CD14-positive monocyte (primary cell): ENCODE results near the gene KCNH3. TPM values are rescaled to one million over a fixed set of nuclear protein-coding genes. Genes with fewer than 3 reads are reported as not detected.
"Not testable (repeated sequence)": the region's sequence is repeated elsewhere in the genome, so short reads cannot be mapped to it uniquely, and the experiment has no call there.

Source experiments
- DNase-seq, 3 donors: peaks; one replicate each; pipeline ENCODE4 v3.0.0-alpha.2; 2011 to 2022
- H2AFZ ChIP-seq: 2 replicates; pipeline ENCODE4 v1.6.0; 2012; ENCODE audit warnings: mild to moderate bottlenecking, low read depth, low read length, inconsistent platforms; ENCODE audit not compliant: insufficient read depth, poor library complexity, severe bottlenecking
- H3K27ac ChIP-seq, 2 donors: 1 replicate in 1 of 2; 2 replicates in 1 of 2; pipeline ENCODE4 v1.5.1; 2012 to 2013; ENCODE audit warnings: low read length in 2 of 2, control low read depth in 1 of 2, inconsistent platforms in 1 of 2, low read depth in 1 of 2, mild to moderate bottlenecking in 1 of 2
- H3K27me3 ChIP-seq, 2 donors: one replicate each; pipeline versions ENCODE4 v1.6.0 to v1.6.1; 2011 to 2013; ENCODE audit warnings: low read length in 2 of 2; ENCODE audit not compliant: control insufficient read depth in 2 of 2, insufficient read depth in 2 of 2
- H3K36me3 ChIP-seq, 2 donors: replicated peaks in 1 of 2; 1 replicate in 1 of 2; 2 replicates in 1 of 2; pipeline versions ENCODE4 v1.5.1 to v1.6.1; 2012 to 2013; ENCODE audit warnings: low read length in 2 of 2, control low read depth in 1 of 2, inconsistent platforms in 1 of 2, mild to moderate bottlenecking in 1 of 2; ENCODE audit not compliant: insufficient read depth in 2 of 2, control insufficient read depth in 1 of 2
- H3K4me1 ChIP-seq, 2 donors: 1 replicate in 1 of 2; 2 replicates in 1 of 2; pipeline versions ENCODE4 v1.5.1 to v1.6.1; 2012 to 2013; ENCODE audit warnings: low read length in 2 of 2, control low read depth in 1 of 2, inconsistent platforms in 1 of 2, mild to moderate bottlenecking in 1 of 2, moderate library complexity in 1 of 2; ENCODE audit not compliant: insufficient read depth in 2 of 2, control insufficient read depth in 1 of 2
- H3K4me2 ChIP-seq: replicated peaks from 2 replicates; pipeline ENCODE3; 2012; ENCODE audit warnings: low read length, moderate library complexity, mild to moderate bottlenecking; ENCODE audit not compliant: poor library complexity, severe bottlenecking; ENCODE audit errors: extremely low read depth
- H3K4me3 ChIP-seq, 3 experiments: fragments of 200-600 bp in 1 of 3; sonication (generic) in 1 of 3; replicated peaks in 1 of 3; 1 replicate in 2 of 3; 2 replicates in 1 of 3; pipeline ENCODE4 v1.5.1; 2011 to 2013; ENCODE audit warnings: low read length in 3 of 3, mild to moderate bottlenecking in 3 of 3, control low read depth in 2 of 3, low read depth in 2 of 3, inconsistent platforms in 1 of 3, moderate library complexity in 1 of 3
- H3K79me2 ChIP-seq: 2 replicates; pipeline ENCODE4 v1.6.0; 2012; ENCODE audit warnings: mild to moderate bottlenecking, control low read depth, inconsistent platforms, low read length, moderate library complexity; ENCODE audit not compliant: insufficient read depth
- H3K9ac ChIP-seq: 2 replicates; pipeline ENCODE4 v1.6.0; 2017; ENCODE audit warnings: low read length, mild to moderate bottlenecking; ENCODE audit not compliant: insufficient read depth, poor library complexity, severe bottlenecking
- H3K9me3 ChIP-seq, 2 donors: replicated peaks in 1 of 2; 1 replicate in 1 of 2; 2 replicates in 1 of 2; pipeline versions ENCODE4 v1.5.1 to v1.6.1; 2012 to 2013; ENCODE audit warnings: low read length in 2 of 2, control low read depth in 1 of 2; ENCODE audit not compliant: control insufficient read depth in 1 of 2, insufficient read depth in 1 of 2
- H4K20me1 ChIP-seq: 2 replicates; pipeline ENCODE4 v1.6.0; 2012; ENCODE audit warnings: mild to moderate bottlenecking, low read length, control low read depth, moderate library complexity; ENCODE audit not compliant: insufficient read depth
- H3K27ac Mint-ChIP-seq, 7 donors: one replicate each; pipeline ENCODE4 v1.8.0; 2020; ENCODE audit warnings: mild to moderate bottlenecking in 7 of 7, mixed read lengths in 7 of 7, moderate library complexity in 6 of 7, inconsistent platforms in 2 of 7
- H3K27me3 Mint-ChIP-seq, 3 donors: one replicate each; pipeline ENCODE4 v1.8.0; 2021 to 2022; ENCODE audit warnings: low read depth in 3 of 3, mild to moderate bottlenecking in 3 of 3, mixed read lengths in 3 of 3, moderate library complexity in 3 of 3, inconsistent platforms in 1 of 3
- H3K36me3 Mint-ChIP-seq, 2 donors: one replicate each; pipeline ENCODE4 v1.8.0; 2020; ENCODE audit warnings: mixed read lengths in 2 of 2, inconsistent platforms in 1 of 2, mild to moderate bottlenecking in 1 of 2
- H3K4me1 Mint-ChIP-seq: one replicate; pipeline ENCODE4 v1.8.0; 2020; ENCODE audit warnings: mild to moderate bottlenecking, mixed read lengths
- H3K4me3 Mint-ChIP-seq, 2 donors: one replicate each; pipeline ENCODE4 v1.8.0; 2020; ENCODE audit warnings: mild to moderate bottlenecking in 2 of 2, mixed read lengths in 2 of 2, moderate library complexity in 1 of 2
- H3K9me3 Mint-ChIP-seq, 7 donors: one replicate each; pipeline ENCODE4 v1.8.0; 2020 to 2022; ENCODE audit warnings: mixed read lengths in 7 of 7, mild to moderate bottlenecking in 6 of 7, moderate library complexity in 6 of 7, inconsistent platforms in 2 of 7
- CTCF ChIP-seq: fragments of 200-600 bp; IDR thresholded peaks from one replicate; pipeline ENCODE4 v1.8.0; 2022; ENCODE audit warnings: antibody characterized with exemption, mild to moderate bottlenecking
- WGBS: methylation state at CpG from one replicate; pipeline ENCODE4 v1.1.5; 2013; ENCODE audit warnings: missing lambda C conversion rate; ENCODE audit not compliant: insufficient coverage; 5-methylcytosine and 5-hydroxymethylcytosine counted together
- intact Hi-C, 2 donors: fragments of 100-400 bp; cut with micrococcal nuclease; formaldehyde crosslinking; loops; one replicate each; pipeline versions ENCODE4 v1.15.0 to v1.15.1; 2023
- polyA plus RNA-seq, 3 donors: library from polyadenylated mRNA; depleted of rRNA in 1 of 3; unstranded in 2 of 3; stranded (reverse) in 1 of 3; fragments of 300-500 nt in 2 of 3; fragments of >200 nt in 1 of 3; fragmentation: Illumina TruSeq in 2 of 3; gene quantifications; 1 replicate in 2 of 3; 2 replicates in 1 of 3; pipeline ENCODE4 v1.2.3, GENCODE V29; 2012 to 2021

The KCNH3 gene
- polyA plus RNA-seq, 3 donors, result 1.3 to 18.2 (median 3.3) TPM

GRCh38 chr12:49505672-49506071 is 33.2 kb upstream of the KCNH3 start:
- no peaks in the 10 kb centered on the region for H3K9me3 ChIP-seq
- DNase-seq, result no peak
- peaks cover 0 to 2% (median 0%) of the 10 kb centered on the region in 7 donors for H3K9me3 Mint-ChIP-seq
- no peak overlapping the region for H3K27ac Mint-ChIP-seq
- TF ChIP-seq CTCF, result no peak
- H2AFZ ChIP-seq, result no peak overlapping the region
- no peak overlapping the region for H3K4me2 ChIP-seq
- intact Hi-C loops, result no loop called here
- H3K9ac ChIP-seq, result no peak overlapping the region
- no peaks in the 10 kb centered on the region for H4K20me1 ChIP-seq
- H3K4me3 Mint-ChIP-seq, result no peak overlapping the region
- no peaks in the 10 kb centered on the region for H3K27me3 ChIP-seq
- H3K27ac ChIP-seq, result no peak overlapping the region
- peaks cover 7 to 13% of the 10 kb centered on the region in 2 donors for H3K36me3 Mint-ChIP-seq
- H3K4me3 ChIP-seq, result no peak overlapping the region
- H3K36me3 ChIP-seq, result no peaks in the 10 kb centered on the region
- no peaks in the 10 kb centered on the region for H3K79me2 ChIP-seq
- H3K4me1 ChIP-seq, result no peaks in the 10 kb centered on the region
- peaks cover 4% of the 10 kb centered on the region for H3K4me1 Mint-ChIP-seq
- H3K27me3 Mint-ChIP-seq, result peaks cover 0 to 1% (median 0%) of the 10 kb centered on the region in 3 donors

GRCh38 chr12:49507139-49507538 is 31.7 kb upstream of the KCNH3 start:
- Histone ChIP-seq H3K79me2 (no peaks in the 10 kb centered on the region), H2AFZ (no peak overlapping the region), H4K20me1 (no peaks in the 10 kb centered on the region), H3K36me3 (no peaks in the 10 kb centered on the region), H3K27me3 (no peaks in the 10 kb centered on the region), H3K9ac (no peak overlapping the region), H3K4me2 (no peak overlapping the region), H3K27ac (no peak overlapping the region), H3K9me3 (no peaks in the 10 kb centered on the region), H3K4me3 (no peak overlapping the region), H3K4me1 (no peaks in the 10 kb centered on the region)
- intact Hi-C loops, result no loop called here
- Mint-ChIP-seq H3K27ac (no peak overlapping the region), H3K36me3 (peaks cover 7 to 8% of the 10 kb centered on the region in 2 donors), H3K4me3 (no peak overlapping the region), H3K4me1 (peaks cover 4% of the 10 kb centered on the region), H3K9me3 (peaks cover 0 to 2% (median 0%) of the 10 kb centered on the region in 7 donors), H3K27me3 (peaks cover 0 to 1% (median 0%) of the 10 kb centered on the region in 3 donors)
- DNase-seq, result no peak
- TF ChIP-seq CTCF, result no peak
- WGBS, result 100% methylated on average over 3 of the region's 4 CpGs

GRCh38 chr12:49509681-49510080 is 29.1 kb upstream of the KCNH3 start:
- 87% methylated on average over 5 of the region's 8 CpGs for WGBS

More at GRCh38 chr12:49509681-49510080, 29.1 kb upstream of the KCNH3 start:
- H3K9ac ChIP-seq, DNase-seq, H3K27ac ChIP-seq, H3K4me3 Mint-ChIP-seq, H3K9me3 Mint-ChIP-seq, H3K27me3 ChIP-seq, H3K4me1 ChIP-seq, H3K79me2 ChIP-seq, H2AFZ ChIP-seq, H3K36me3 Mint-ChIP-seq, H3K4me1 Mint-ChIP-seq, H3K27me3 Mint-ChIP-seq, H3K4me2 ChIP-seq, H4K20me1 ChIP-seq, H3K4me3 ChIP-seq, H3K36me3 ChIP-seq, H3K9me3 ChIP-seq, H3K27ac Mint-ChIP-seq: not testable (repeated sequence)
- intact Hi-C loops, result loop anchor here (10.0 kb wide), 1 partner anchor 215 kb away; the partner anchor contains the start of gene PRPH (in 2 of the 2)
